Ovary (tissue), 3 donors: ENCODE results near the gene DNAJB8.

ENCODE experiments used
- CTCF ChIP-seq, 3 donors: fragments of 450-650 bp in 2 of 3; fragments of 200-600 bp in 1 of 3; IDR thresholded peaks; one replicate each; pipeline versions ENCODE4 v1.5.1 to v1.8.0; 2016 to 2022; ENCODE audit warnings: antibody characterized with exemption in 3 of 3, mild to moderate bottlenecking in 1 of 3
- EP300 ChIP-seq: sonication (generic); formaldehyde crosslinking; IDR thresholded peaks from one replicate; pipeline ENCODE4 v1.6.1; 2017; ENCODE audit warnings: antibody characterized with exemption
- POLR2A ChIP-seq: fragments of 450-650 bp; IDR thresholded peaks from one replicate; pipeline ENCODE4 v1.6.1; 2017; ENCODE audit warnings: antibody characterized with exemption, mild to moderate bottlenecking, moderate library complexity
- donor health status: DM: no; HTN: no; CAD: no.

- TF ChIP-seq POLR2A (no peak), CTCF (IDR thresholded peaks at IDR 0.05) (no peak), EP300 (no peak)
These were observed 4.3 kb downstream of the DNAJB8 start for GRCh38 chr3:128462341-128462910.
